Karpas-422 (cell line): ENCODE results near the gene CDKN1A. TPM values are rescaled to one million over a fixed set of nuclear protein-coding genes. Genes with fewer than 3 reads are reported as not detected.
"Not testable (repeated sequence)": the region's sequence is repeated elsewhere in the genome, so short reads cannot be mapped to it uniquely, and the experiment has no call there.

Source experiments
- DNase-seq: peaks from one replicate; pipeline ENCODE4 v3.0.0-alpha.2; 2015
- H2AFZ ChIP-seq: fragments of 200-600 bp; sonication (generic); 2 replicates; pipeline ENCODE4 v1.6.1; 2014; ENCODE audit warnings: antibody characterized with exemption, low read length, mixed read lengths
- H3K27ac ChIP-seq: fragments of 200-600 bp; sonication (generic); 2 replicates; pipeline ENCODE4 v1.5.1; 2014; ENCODE audit warnings: mild to moderate bottlenecking, low read length, moderate library complexity
- H3K27me3 ChIP-seq: fragments of 200-600 bp; sonication (generic); 2 replicates; pipeline ENCODE4 v1.6.1; 2014; ENCODE audit warnings: low read length, mixed read lengths
- H3K36me3 ChIP-seq: fragments of 200-600 bp; sonication (generic); 2 replicates; pipeline ENCODE4 v1.6.1; 2014; ENCODE audit warnings: low read length, mixed read lengths; ENCODE audit not compliant: insufficient read depth
- H3K4me1 ChIP-seq: fragments of 200-600 bp; sonication (generic); 2 replicates; pipeline ENCODE4 v1.6.1; 2014; ENCODE audit warnings: mild to moderate bottlenecking, low read length, mixed read lengths
- H3K4me2 ChIP-seq: fragments of 200-600 bp; sonication (generic); 2 replicates; pipeline ENCODE4 v1.6.1; 2014; ENCODE audit warnings: low read length, low read depth, mild to moderate bottlenecking; ENCODE audit not compliant: poor library complexity, severe bottlenecking
- H3K4me3 ChIP-seq: fragments of 200-600 bp; sonication (generic); 2 replicates; pipeline ENCODE4 v1.5.1; 2014; ENCODE audit warnings: mild to moderate bottlenecking, antibody characterized with exemption, low read length, mixed read lengths
- H3K79me2 ChIP-seq: fragments of 200-600 bp; sonication (generic); 2 replicates; pipeline ENCODE4 v1.6.1; 2014; ENCODE audit warnings: mild to moderate bottlenecking, low read length, mixed read lengths
- H3K9ac ChIP-seq: fragments of 200-600 bp; sonication (generic); 2 replicates; pipeline ENCODE4 v1.6.0; 2014; ENCODE audit warnings: low read length
- H3K9me2 ChIP-seq: fragments of 200-600 bp; sonication (generic), shearing (Covaris generic); replicated peaks from 2 replicates; pipeline ENCODE4 v1.6.0; 2014; ENCODE audit warnings: mild to moderate bottlenecking, low read length, moderate library complexity; ENCODE audit not compliant: insufficient read depth
- H3K9me3 ChIP-seq: fragments of 300-700, 200-600 bp; sonication (generic); 2 replicates; pipeline ENCODE4 v1.6.1; 2014; ENCODE audit warnings: low read length, mixed read lengths
- H4K20me1 ChIP-seq: fragments of 200-600 bp; sonication (generic); 2 replicates; pipeline ENCODE4 v1.6.1; 2014; ENCODE audit warnings: mild to moderate bottlenecking, antibody characterized with exemption, low read length, low read depth; ENCODE audit not compliant: insufficient read depth
- total RNA-seq: library from RNA; depleted of rRNA; stranded (reverse); fragments of >200 nt; shearing (Covaris generic); gene quantifications from 2 replicates; pipeline ENCODE4 v1.2.3, GENCODE V29; 2014; ENCODE audit warnings: low replicate concordance

CDKN1A gene
- total RNA-seq, 1 experiment from 2014 or later = 6.8 TPM

DNA sequence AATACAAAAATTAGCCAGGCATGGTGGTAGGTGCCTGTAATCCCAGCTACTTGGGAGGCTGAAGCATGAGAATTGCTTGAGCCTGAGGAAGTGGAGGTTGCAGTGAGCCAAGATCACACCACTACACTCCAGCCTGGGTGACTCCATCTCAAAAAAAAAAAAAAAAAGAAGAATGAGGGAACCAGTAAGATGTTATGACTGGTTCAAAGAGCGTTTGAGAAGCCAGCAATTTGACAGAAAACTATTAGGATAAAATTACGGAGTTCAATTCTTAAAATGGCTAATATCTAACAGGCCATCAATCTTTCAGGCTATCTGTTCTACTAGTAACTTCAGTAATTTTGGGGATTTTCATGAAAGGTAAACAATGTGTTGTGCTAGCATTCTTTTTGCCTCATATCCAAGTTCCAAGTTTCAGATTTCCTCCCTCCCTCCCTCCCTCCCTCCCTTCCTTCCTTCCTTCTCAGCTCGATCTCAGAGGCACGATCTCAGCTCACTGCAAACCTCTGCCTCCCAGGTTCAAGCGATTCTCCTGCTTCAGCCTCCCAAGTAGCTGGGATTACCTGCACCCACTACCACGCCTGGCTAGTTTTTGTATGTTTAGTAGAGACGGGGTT, 26.6 kb downstream of the CDKN1A start:
- H4K20me1 ChIP-seq, H3K79me2 ChIP-seq, H3K27me3 ChIP-seq, H3K36me3 ChIP-seq, H2AFZ ChIP-seq, H3K4me1 ChIP-seq, DNase-seq, H3K27ac ChIP-seq, H3K9ac ChIP-seq, H3K9me3 ChIP-seq, H3K4me2 ChIP-seq, H3K9me2 ChIP-seq, H3K4me3 ChIP-seq: not testable (repeated sequence)

DNA sequence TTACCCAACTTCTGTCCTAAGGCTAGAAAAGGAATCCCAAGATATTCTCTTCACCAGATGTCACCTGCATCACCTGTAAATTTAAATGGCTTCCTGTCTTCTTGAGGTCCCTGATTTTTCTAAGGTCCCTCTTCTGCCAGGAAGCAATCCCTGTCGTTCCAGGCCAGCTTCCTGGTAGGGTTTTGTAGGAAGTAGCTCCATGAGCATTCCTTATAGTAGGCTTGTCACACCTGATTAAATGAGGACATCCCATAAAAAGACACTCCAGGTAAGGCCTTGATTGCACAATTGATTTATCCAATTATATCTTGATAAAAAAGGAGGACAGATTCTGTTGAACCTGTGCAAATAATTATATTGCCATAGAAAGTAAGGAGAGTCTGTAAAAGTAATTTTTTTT, 27.8 kb downstream of the CDKN1A start:
- Histone ChIP-seq H3K4me2 (no peak overlapping the region), H3K9me2 (no peaks in the 10 kb centered on the region), H3K9ac (no peak overlapping the region), H3K4me3 (no peak overlapping the region), H3K4me1 (no peaks in the 10 kb centered on the region), H3K9me3 (no peaks in the 10 kb centered on the region), H3K27me3 (no peaks in the 10 kb centered on the region), H3K79me2 (no peaks in the 10 kb centered on the region), H2AFZ (no peak overlapping the region), H3K36me3 (no peaks in the 10 kb centered on the region), H3K27ac (no peak overlapping the region), H4K20me1 (no peaks in the 10 kb centered on the region)
- DNase-seq = no peak

DNA sequence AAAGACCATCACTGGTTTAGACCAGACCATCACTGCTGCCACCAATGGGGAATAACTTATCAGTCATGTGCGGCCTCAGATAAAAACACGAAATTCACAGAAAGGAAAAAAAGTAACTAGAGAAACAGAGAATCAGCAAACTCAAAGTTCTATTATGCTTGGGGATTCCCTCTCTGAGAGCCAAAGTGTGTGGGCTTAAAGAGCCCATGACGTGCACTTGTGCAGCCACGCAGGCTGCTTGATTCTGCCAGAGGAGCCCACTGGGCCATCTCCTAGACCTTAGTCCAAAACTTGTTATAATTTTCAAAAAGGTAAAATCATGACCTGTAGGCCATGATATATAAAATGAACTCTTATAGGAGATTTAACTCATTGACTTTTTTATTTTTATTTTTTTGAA, 34.3 kb downstream of the CDKN1A start:
- H3K79me2 ChIP-seq = no peaks in the 10 kb centered on the region
- H3K9me3 ChIP-seq = no peaks in the 10 kb centered on the region
- no peaks in the 10 kb centered on the region for H3K27me3 ChIP-seq
- no peak overlapping the region for H3K4me3 ChIP-seq
- no peak for DNase-seq
- no peaks in the 10 kb centered on the region for H3K9me2 ChIP-seq
- H2AFZ ChIP-seq = no peak overlapping the region
- H4K20me1 ChIP-seq = no peaks in the 10 kb centered on the region
- no peaks in the 10 kb centered on the region for H3K4me1 ChIP-seq
- H3K9ac ChIP-seq = no peak overlapping the region
- H3K4me2 ChIP-seq = no peak overlapping the region
- no peak overlapping the region for H3K27ac ChIP-seq
- no peaks in the 10 kb centered on the region for H3K36me3 ChIP-seq

DNA sequence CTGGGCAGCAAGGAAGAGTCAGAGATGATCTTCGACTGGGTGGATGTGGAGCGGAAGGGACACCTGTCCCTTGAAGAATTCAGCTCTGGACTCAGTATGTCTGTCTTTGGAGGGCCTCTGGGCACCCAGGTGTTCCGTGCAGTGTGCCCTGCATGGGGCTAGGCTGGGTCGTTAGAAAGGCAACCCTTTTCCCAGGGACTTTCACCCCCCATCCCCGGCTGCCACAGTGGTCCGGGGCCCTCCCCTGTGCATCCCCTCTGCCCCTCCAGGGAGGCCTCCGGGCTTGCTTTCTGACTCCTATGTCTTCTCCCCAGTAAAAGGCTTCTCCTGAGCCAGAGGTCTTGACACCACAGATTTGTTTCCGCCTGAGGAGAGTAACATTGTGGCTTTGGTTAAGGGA, 35.3 kb downstream of the CDKN1A start:
- no peak overlapping the region for H3K9ac ChIP-seq
- no peak for DNase-seq
- no peaks in the 10 kb centered on the region for H3K4me1 ChIP-seq
- no peaks in the 10 kb centered on the region for H3K9me2 ChIP-seq
- no peak overlapping the region for H3K27ac ChIP-seq
- no peaks in the 10 kb centered on the region for H3K79me2 ChIP-seq
- H3K27me3 ChIP-seq = no peaks in the 10 kb centered on the region
- H3K4me2 ChIP-seq = no peak overlapping the region
- H3K4me3 ChIP-seq = no peak overlapping the region
- H3K36me3 ChIP-seq = no peaks in the 10 kb centered on the region
- no peaks in the 10 kb centered on the region for H3K9me3 ChIP-seq
- H2AFZ ChIP-seq = no peak overlapping the region
- no peaks in the 10 kb centered on the region for H4K20me1 ChIP-seq

DNA sequence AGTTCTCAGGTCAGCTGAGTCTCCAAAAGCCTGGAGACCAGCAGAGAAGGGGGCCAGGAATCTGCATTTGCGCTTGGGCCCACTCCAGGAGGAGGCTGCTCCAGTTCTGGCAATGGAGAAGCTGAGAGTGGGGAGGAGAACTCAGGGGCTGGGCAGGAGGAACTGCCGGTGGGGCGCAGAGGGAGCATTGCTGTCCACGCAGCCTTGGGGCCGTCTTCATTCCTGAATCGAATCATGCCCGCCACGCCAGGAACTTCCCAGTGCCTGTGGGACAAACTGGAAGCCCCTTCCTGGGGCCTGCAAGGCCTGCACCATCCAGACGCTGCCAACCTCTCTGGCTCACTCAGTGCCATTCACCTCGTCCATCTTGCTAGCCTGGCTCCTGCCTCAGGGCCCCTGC, 36.0 kb downstream of the CDKN1A start:
- Histone ChIP-seq H3K4me3 (no peak overlapping the region), H3K9me2 (no peaks in the 10 kb centered on the region), H3K4me1 (no peaks in the 10 kb centered on the region), H3K27me3 (no peaks in the 10 kb centered on the region), H2AFZ (no peak overlapping the region), H3K9ac (no peak overlapping the region), H3K4me2 (no peak overlapping the region), H3K9me3 (no peaks in the 10 kb centered on the region), H3K27ac (no peak overlapping the region), H4K20me1 (no peaks in the 10 kb centered on the region), H3K36me3 (no peaks in the 10 kb centered on the region), H3K79me2 (no peaks in the 10 kb centered on the region)
- no peak for DNase-seq

DNA sequence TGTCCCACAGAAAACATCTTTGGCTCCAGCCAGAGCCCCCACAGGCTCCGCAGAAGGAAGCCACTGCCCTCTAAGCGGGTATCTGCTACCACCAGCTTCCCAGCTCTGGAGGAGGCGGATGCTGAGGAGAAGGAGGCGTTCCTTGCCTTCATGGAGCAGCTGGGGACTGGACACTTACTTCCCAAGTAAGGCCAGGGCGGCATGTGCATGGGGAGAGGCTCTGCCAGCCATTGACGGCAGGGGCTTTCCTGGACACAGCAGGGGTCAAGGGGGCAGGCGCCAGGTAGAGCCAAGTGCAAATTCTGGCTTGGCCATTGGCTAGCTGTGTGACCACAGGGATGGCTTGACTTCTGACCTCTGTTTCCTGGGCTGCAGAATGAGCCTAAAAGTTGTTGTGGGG, 37.0 kb downstream of the CDKN1A start:
- no peak overlapping the region for H2AFZ ChIP-seq
- H3K79me2 ChIP-seq = no peaks in the 10 kb centered on the region
- no peaks in the 10 kb centered on the region for H3K27me3 ChIP-seq
- H4K20me1 ChIP-seq = no peaks in the 10 kb centered on the region
- no peaks in the 10 kb centered on the region for H3K9me2 ChIP-seq
- H3K36me3 ChIP-seq = no peaks in the 10 kb centered on the region
- H3K27ac ChIP-seq = no peak overlapping the region
- peaks cover 7% of the 10 kb centered on the region for H3K4me1 ChIP-seq
- no peaks in the 10 kb centered on the region for H3K9me3 ChIP-seq
- no peak overlapping the region for H3K4me2 ChIP-seq
- no peak overlapping the region for H3K9ac ChIP-seq
- no peak overlapping the region for H3K4me3 ChIP-seq
- no peak for DNase-seq

DNA sequence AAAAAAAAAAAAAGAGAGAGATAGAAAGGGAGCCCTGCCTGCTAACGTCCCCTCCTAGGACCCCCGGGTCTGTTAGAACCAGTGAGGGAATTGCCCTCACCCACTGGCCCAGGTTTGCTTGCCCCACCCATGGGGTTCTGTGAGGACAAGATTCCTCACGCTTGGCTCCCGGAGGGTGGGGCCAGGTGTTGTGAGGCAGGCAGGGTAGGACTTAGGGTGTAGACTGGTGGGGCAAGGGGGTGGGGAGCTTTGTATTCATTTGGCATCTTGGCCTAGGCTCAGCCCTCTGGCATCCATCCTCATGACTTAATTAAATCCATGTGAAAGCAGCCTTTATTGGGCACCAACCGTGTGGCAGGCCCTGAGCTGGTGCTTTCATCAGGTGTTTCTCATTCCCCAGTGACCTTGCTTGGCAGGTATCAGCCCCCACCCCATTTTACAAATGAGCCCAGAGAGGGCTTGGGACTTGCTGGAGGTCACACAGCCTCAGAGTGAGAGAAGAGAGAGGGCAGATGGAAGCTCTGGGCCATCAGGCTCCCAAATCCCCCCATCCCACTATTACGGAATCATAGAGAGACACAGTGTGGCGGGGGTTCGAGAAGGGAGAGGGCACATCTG, 38.1 kb downstream of the CDKN1A start:
- Histone ChIP-seq H3K4me2 (no peak overlapping the region), H3K4me3 (no peak overlapping the region), H3K36me3 (no peaks in the 10 kb centered on the region), H3K9me2 (no peaks in the 10 kb centered on the region), H3K4me1 (peaks cover 8% of the 10 kb centered on the region), H3K27ac (no peak overlapping the region), H3K79me2 (no peaks in the 10 kb centered on the region), H2AFZ (no peak overlapping the region), H3K27me3 (no peaks in the 10 kb centered on the region), H3K9ac (no peak overlapping the region), H4K20me1 (no peaks in the 10 kb centered on the region), H3K9me3 (no peaks in the 10 kb centered on the region)
- DNase-seq = no peak

DNA sequence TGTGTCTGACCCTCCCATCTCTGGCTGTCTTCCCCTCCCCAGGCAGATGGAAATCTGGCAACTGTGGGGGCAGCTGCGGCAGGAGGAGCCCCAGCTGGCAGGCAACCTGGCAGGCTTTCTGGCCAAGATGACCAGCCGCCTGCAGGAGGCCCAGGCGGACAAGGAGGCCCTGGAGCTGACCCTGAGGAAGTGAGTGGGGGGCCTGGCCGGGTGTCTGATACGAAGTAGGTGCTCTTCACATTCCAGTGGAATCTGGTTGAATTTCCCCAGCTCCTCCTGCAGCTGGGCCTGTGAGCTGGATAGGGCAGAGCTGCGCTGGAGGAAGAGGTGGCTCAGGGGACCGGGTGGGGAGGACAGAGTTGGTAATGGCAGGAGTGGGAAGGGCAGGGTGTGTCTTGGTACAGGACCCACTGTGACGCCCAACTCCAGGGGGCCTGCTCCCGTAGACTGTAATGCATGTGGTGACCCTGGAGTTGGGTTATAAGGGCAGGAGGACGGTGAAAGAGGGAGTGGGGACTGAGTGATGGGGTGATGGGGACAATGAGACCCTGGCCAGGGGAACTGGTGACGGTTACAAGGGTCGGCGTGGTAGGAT, 38.8 kb downstream of the CDKN1A start:
- Histone ChIP-seq H3K9ac (no peak overlapping the region), H2AFZ (no peak overlapping the region), H3K27me3 (no peaks in the 10 kb centered on the region), H3K9me3 (no peaks in the 10 kb centered on the region), H3K4me1 (peaks cover 8% of the 10 kb centered on the region), H4K20me1 (no peaks in the 10 kb centered on the region), H3K79me2 (no peaks in the 10 kb centered on the region), H3K4me3 (no peak overlapping the region), H3K4me2 (no peak overlapping the region), H3K36me3 (no peaks in the 10 kb centered on the region), H3K9me2 (no peaks in the 10 kb centered on the region), H3K27ac (no peak overlapping the region)
- no peak for DNase-seq
